ENCODE results near the gene ARMC12. TPM values are rescaled to one million over a fixed set of nuclear protein-coding genes. Genes with fewer than 3 reads are reported as not detected.

Gene ARMC12
- total and polyA plus RNA-seq, 2 of the 4 experiments (the other 2 are of a cell fraction) = 0.18 to 0.74 TPM

DNA sequence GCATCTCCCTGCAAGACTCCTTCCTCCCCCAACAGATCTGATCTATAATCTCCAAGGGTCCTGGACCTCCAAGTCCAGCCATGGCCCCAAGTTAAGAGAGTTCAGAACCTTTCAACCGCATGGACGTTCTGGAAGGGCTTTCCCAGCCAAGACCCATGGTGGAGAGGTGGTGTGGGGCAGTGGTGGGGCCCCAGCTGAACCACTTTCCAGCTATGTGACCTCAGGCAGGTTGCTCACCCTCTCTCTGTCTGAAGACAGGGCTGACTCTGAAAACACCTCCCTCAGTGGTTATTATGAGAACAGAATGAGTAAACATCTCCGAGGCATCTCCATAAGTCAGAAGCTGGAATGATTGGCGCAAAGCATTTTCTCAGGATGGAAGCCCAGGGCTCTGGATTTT is 59.4 kb downstream of the ARMC12 start:
- Histone ChIP-seq H3K14ac (replicated peaks; ENCODE audit: low read depth, low read length) (no peak overlapping the region), H3K79me1 (ENCODE audit: low read depth in 1 of 2, low read length in 2 of 2) (no peaks in the 10 kb centered on the region), H3K23ac (ENCODE audit: low read depth, low read length) (no peak overlapping the region), H3K9me1 (ENCODE audit: insufficient read depth, low read length) (no peaks in the 10 kb centered on the region; the same call in 1 of the 2 replicates), H3K56ac (ENCODE audit: extremely low read depth, insufficient read depth, low read length) (no peak overlapping the region), H2BK15ac (ENCODE audit: low read depth, low read length) (no peak overlapping the region), H2BK20ac (ENCODE audit: low read depth, low read length) (no peak overlapping the region), H3K4me1 (ENCODE audit: control insufficient read depth, insufficient read depth, low read length) (no peaks in the 10 kb centered on the region), H4K20me1 (ENCODE audit: insufficient read depth, low read length) (no peaks in the 10 kb centered on the region), H3K18ac (ENCODE audit: low read depth, low read length) (no peak overlapping the region), H3K4me2 (ENCODE audit: low read depth, low read length) (no peak overlapping the region), H2BK5ac (ENCODE audit: low read depth, low read length, poor library complexity, severe bottlenecking) (no peak overlapping the region), H4K5ac (ENCODE audit: low read depth, low read length) (no peak overlapping the region), H3K36me3 (ENCODE audit: control insufficient read depth, insufficient read depth, low read length) (no peaks in the 10 kb centered on the region), H3K9ac (ENCODE audit: low read depth, low read length) (no peak overlapping the region), H4K91ac (ENCODE audit: insufficient read depth, low read depth, low read length) (no peak overlapping the region), H3K27ac (ENCODE audit: insufficient read depth, low read length) (no peak overlapping the region), H3K4ac (ENCODE audit: low read depth, low read length) (no peak overlapping the region), H3K4me3 (ENCODE audit: insufficient read depth, low read depth, low read length) (no peak overlapping the region), H3K9me3 (ENCODE audit: control insufficient read depth, insufficient read depth, low read length) (no peaks in the 10 kb centered on the region), H2AK5ac (ENCODE audit: low read depth, low read length) (no peak overlapping the region), H3K27me3 (ENCODE audit: control insufficient read depth, insufficient read depth, low read length) (peaks cover 48% of the 10 kb centered on the region), H2AK9ac (replicated peaks; ENCODE audit: low read depth, low read length, poor library complexity) (no peak overlapping the region), H2AFZ (replicated peaks; ENCODE audit: low read length, poor library complexity) (no peak overlapping the region), H2BK120ac (ENCODE audit: low read depth, low read length) (no peak overlapping the region), H4K8ac (ENCODE audit: low read depth in 2 of 2, low read length in 2 of 2) (no peak overlapping the region)
- dilution Hi-C loops (cut with HindIII; ENCODE audit: low sequenced_read_pairs, unreplicated experiment) (no loop called here), in situ Hi-C loops (cut with MboI; ENCODE audit: low sequenced_read_pairs) (no loop called here), intact Hi-C loops (cut with micrococcal nuclease) (no loop called here)
- TF ChIP-seq, protein P1, sequence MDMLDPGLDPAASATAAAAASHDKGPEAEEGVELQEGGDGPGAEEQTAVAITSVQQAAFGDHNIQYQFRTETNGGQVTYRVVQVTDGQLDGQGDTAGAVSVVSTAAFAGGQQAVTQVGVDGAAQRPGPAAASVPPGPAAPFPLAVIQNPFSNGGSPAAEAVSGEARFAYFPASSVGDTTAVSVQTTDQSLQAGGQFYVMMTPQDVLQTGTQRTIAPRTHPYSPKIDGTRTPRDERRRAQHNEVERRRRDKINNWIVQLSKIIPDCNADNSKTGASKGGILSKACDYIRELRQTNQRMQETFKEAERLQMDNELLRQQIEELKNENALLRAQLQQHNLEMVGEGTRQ (IDR thresholded peaks at IDR 0.05; ENCODE audit: low read depth, low read length) = no peak
- TF ChIP-seq MAZ (IDR thresholded peaks at IDR 0.05; ENCODE audit: borderline replicate concordance, low read depth, low read length) = no peak
- TF ChIP-seq CEBPB (IDR thresholded peaks at IDR 0.05; ENCODE audit: low read depth, low read length) = no peak
- no peak for TF ChIP-seq RFX5 (IDR thresholded peaks at IDR 0.05; ENCODE audit: low read depth, low read length)
- no peak for TF ChIP-seq NFE2L2 (IDR thresholded peaks at IDR 0.05; ENCODE audit: low read depth, low read length)
- TF ChIP-seq, protein P2, sequence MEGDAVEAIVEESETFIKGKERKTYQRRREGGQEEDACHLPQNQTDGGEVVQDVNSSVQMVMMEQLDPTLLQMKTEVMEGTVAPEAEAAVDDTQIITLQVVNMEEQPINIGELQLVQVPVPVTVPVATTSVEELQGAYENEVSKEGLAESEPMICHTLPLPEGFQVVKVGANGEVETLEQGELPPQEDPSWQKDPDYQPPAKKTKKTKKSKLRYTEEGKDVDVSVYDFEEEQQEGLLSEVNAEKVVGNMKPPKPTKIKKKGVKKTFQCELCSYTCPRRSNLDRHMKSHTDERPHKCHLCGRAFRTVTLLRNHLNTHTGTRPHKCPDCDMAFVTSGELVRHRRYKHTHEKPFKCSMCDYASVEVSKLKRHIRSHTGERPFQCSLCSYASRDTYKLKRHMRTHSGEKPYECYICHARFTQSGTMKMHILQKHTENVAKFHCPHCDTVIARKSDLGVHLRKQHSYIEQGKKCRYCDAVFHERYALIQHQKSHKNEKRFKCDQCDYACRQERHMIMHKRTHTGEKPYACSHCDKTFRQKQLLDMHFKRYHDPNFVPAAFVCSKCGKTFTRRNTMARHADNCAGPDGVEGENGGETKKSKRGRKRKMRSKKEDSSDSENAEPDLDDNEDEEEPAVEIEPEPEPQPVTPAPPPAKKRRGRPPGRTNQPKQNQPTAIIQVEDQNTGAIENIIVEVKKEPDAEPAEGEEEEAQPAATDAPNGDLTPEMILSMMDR (conservative IDR thresholded peaks at IDR 0.05; ENCODE audit: low read depth, low read length) = no peak
- TF ChIP-seq RCOR1 (IDR thresholded peaks at IDR 0.05; ENCODE audit: insufficient replicate concordance, low read length) = no peak
- TF ChIP-seq, protein P3, sequence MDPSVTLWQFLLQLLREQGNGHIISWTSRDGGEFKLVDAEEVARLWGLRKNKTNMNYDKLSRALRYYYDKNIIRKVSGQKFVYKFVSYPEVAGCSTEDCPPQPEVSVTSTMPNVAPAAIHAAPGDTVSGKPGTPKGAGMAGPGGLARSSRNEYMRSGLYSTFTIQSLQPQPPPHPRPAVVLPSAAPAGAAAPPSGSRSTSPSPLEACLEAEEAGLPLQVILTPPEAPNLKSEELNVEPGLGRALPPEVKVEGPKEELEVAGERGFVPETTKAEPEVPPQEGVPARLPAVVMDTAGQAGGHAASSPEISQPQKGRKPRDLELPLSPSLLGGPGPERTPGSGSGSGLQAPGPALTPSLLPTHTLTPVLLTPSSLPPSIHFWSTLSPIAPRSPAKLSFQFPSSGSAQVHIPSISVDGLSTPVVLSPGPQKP (IDR thresholded peaks at IDR 0.05; ENCODE audit: borderline replicate concordance, low read depth, low read length) = no peak
- no peak for TF ChIP-seq MXI1 (IDR thresholded peaks at IDR 0.05; ENCODE audit: borderline replicate concordance, low read depth, low read length)
- TF ChIP-seq BHLHE40 (IDR thresholded peaks at IDR 0.05; ENCODE audit: low read depth, low read length) = no peak
- TF ChIP-seq CHD1 (IDR thresholded peaks at IDR 0.05; ENCODE audit: low read depth, low read length) = no peak
- no peak for TF ChIP-seq MAFK (IDR thresholded peaks at IDR 0.05; ENCODE audit: low read depth, low read length)
- no peak for TF ChIP-seq POLR2A (IDR thresholded peaks at IDR 0.05; ENCODE audit: low read depth, low read length)
- TF ChIP-seq FOS (IDR thresholded peaks at IDR 0.05; ENCODE audit: low read depth, low read length) = no peak
- no peak for TF ChIP-seq SMC3 (IDR thresholded peaks at IDR 0.05; ENCODE audit: low read depth, low read length)
- no peak for TF ChIP-seq RAD21 (IDR thresholded peaks at IDR 0.05; ENCODE audit: low read length)
- ChIA-PET POLR2A (ENCODE audit: unreplicated experiment) (no interaction called here), CTCF (interaction anchor here (2.2 kb wide), 1 partner anchor 10 kb away, joined by 7 read pairs; no protein-coding TSS in a partner anchor)
- DNase-seq (no peak), ATAC-seq (ENCODE audit: low read depth) (no peak)
- no TSS peak for BruUV-seq (replicated peaks)
- WGBS, 2 experiments (ENCODE audit: extremely low coverage in 2 of 2, insufficient read length in 1 of 2) = 65% methylated on average over 4 of the region's 4 CpGs; no CpG with 5 or more reads in 1 of the 2 experiments
